Raji (cell line): ENCODE data around the gene LYRM4.

Experiments
- POLR2A ChIP-seq: IDR thresholded peaks from 2 replicates; pipeline ENCODE4 v1.6.1; 2011; ENCODE audit warnings: low read depth, low read length, control low read depth; ENCODE audit not compliant: insufficient read depth

Gene LYRM4

DNA sequence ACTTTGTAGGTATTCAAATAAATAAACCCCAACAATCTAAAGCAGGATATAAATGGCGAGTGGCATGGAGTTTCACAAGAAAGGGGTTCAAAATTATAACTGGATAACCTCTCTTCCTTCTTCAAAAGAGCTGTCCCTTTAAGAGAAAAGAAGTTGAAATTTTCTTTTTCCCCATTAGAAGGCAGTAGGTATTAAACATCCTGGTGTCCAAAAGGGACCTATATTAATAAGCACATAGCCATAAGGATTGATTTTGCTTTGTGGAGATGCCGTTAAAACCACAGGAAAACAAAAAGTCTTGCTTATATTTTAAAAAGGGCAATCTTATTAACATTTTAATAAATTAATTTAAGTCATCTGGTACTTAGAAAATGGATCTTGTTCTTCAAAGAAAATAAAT, 76.5 kb downstream of the LYRM4 start:
- TF ChIP-seq POLR2A, result no peak

DNA sequence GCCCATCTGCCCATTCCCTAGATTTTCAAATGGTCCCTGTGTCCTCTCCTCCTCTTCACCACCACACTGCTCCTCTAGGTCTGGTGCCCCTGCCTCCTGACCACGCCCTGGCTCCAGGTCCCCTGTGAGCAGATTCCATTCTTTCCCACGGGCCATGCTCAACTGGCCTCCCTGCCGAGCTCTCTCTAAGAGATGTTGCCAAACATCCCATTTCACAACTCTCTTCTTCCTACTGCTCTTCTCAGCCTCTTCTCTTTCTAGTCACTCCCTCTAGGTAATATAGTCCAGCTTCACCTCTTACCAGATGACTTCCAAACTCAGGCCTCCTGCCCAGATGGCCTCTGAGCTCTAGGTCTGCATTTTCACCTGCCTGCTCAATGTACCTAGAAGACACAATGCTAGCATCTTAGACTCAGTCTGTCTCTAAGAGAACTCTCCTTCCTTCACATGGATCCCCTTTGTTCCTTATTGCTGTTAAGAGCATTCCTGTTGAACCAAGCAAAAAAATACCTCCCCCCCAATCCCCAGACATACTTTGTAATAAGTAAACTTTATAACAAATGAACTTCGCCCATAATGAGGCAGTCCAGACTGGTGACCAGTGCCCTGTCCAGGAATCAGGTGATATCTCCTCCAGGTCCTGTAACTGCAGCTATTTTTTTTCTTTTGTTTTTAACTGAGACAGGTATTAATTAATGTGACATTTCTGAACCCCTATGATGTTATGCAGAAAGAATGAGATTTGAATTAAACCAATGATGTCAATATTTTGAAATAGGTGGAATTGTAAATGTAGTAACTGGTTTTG, 79.0 kb downstream of the LYRM4 start:
- no peak for TF ChIP-seq POLR2A

DNA sequence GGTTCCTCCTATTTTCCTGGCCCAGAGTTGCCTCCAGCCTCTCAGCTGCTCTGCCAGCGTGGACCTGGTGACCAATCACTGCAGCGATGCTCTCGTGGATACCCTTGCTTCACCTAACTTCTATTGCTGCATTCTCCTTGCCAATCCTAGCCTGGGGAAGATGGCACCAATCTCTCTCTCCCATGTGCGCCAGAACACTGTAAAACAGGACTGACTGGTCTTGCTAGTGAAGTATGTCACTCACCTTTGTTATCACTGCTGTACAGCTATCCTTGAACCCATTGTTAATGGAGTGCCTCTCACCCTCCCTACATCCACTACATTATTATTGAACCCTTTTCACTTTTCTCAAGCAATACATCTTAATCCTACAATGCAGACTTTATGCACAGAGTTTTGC, 80.1 kb downstream of the LYRM4 start:
- TF ChIP-seq POLR2A, result no peak

DNA sequence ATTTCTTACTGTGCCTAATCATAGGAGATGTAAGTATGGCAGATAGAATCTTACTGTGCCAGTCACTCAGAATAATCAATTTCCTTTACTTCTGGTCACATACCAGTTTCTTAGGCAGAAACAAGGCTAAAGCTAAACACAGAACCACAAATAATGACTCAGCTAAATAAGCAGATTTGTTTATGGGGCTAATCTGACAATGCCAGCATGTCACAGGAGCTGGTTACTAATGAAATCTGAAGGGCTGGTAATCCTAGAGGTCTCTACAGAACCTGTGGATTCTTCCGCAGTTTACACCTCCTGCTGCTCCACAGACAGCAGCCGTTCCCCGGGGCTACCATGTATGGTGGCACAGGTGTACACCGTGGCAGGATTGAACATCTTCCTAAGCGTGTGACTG, 80.8 kb downstream of the LYRM4 start:
- TF ChIP-seq POLR2A, result no peak

DNA sequence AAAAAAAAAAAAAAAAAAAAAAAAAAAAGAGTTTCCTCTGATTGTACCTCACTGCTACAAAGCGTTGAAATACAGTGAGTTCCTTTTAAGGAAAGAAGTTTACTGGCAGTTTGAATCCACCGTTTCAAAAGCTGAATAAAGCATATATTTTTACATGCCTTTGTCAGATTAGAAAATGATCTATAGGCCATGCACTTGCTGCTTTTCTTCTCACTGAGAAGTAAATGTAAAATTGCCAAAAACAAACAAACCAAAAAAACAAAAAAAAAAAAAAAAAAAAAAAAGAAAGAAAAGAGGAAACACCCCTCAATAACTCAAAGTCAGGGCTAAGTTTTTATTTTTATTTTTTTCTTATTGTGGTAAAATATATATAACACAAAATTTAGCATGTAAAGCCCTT, 81.9 kb downstream of the LYRM4 start:
- no peak for TF ChIP-seq POLR2A

DNA sequence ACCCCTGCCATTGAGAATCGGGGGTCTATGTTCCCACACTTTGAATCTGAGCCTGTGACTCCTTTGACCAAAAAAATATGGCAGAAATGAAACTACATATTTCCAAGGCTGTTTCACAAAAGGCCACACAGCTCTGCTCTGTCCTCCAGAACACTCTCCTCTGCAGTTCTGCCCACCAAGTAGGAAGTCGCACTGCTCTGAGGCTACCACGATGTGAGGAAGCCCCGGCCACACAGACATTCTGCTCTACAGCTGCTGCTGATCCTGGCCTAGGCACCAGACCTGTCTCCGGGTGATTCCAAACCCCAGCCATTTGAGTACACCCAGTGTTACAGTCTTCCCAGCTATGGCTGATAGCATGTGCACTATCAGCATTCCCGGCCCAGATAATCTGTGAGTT, 85.1 kb downstream of the LYRM4 start:
- TF ChIP-seq POLR2A, result no peak

DNA sequence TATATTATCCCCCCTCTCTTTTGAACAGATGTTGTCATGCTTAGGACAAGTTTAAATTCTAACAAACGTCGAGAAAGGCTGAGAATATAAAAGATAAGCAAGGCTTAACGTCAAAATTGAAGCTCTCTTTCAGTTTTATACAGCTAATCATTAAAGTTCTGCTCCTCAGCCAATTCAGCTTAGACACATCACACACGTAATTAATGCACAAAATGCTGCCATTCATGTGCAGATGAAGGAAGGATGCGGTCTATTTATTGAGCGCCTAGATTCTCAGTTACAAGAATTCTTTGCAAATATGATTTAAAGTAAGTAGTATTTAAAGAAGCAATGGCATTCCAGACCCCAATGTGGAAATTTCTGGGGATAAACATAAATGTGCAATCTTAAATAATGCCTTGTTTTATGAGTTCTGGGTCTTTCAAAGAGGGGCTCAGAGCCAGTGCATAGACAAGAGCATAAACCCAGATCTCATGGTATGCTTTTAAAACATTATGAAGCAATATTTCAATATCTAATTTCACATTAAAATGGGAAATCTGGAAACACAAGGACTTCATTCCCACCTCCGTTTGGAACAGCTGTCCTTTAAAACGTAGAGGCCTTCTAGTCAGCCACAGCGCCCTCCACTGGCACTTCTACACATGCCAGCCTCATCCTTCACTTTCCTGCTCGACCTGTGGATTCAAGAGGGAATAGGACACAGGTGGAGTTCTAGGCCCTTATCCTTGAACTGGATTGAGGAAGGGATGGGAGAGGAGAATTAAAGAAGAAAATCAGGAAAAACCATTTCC, 85.8 kb downstream of the LYRM4 start:
- no peak for TF ChIP-seq POLR2A

DNA sequence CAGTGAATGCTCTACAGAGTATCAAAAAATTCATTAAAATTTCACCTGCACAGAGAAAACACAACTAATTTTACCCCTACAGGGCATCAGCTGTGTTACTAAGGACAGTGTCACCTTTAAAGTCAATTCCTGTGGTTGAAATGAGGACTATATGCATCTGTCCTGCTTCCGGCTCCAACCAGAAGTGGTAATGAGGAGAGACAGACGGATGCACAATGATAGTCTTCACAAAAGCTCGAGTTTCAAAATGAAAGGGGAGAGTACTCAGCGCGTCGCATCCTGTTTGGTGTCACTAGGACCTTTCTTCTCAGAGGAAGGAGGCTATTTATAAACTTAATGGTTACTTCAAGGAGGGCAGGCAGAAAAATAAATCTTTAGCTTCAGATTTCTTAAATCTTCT, 86.5 kb downstream of the LYRM4 start:
- TF ChIP-seq POLR2A, result no peak

DNA sequence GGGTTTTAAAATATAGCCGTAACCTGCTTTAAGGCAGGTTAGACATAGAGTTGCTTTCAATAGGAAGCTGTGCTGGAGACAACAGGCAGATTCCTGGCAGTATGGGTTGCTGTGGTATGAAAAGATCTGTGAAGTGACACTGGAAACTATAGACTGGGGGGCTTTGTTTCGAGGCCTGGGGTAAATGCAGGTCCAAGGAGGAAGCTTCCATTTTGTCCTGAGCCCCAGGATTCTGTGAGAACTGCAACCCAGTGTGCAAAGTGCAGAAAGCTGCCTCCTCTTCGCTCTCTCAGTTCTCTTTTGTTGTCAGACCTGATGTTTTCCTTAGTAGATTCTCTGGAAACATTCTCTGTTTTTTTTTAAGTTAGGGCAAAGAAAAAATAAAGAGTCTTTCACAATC, 86.9 kb downstream of the LYRM4 start:
- no peak for TF ChIP-seq POLR2A

DNA sequence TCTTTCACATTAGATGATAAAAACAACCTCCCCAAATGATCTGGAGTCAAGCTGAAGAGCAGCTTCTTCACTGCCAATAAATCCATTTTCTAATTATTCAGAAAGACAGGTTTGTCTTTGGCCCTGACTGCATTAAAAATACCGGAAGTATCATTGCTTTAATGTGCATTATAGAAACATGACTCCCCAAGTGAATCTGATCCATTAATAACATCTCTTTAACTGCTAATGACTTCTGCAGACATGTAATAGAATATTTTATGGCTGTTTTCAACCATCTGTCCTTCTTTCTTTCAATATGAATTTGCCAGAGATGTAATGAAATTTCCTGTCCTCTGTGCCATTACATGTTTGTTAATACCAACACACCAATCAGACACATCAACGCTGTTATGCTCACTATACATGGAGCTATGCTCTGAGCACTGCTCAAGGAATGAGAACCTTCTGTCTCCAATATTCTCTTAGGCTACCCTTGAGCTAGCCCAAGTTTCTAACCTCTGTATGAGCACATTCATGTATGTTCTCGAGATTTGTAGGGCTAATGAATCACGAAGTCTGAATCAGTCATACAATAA, 87.8 kb downstream of the LYRM4 start:
- no peak for TF ChIP-seq POLR2A

DNA sequence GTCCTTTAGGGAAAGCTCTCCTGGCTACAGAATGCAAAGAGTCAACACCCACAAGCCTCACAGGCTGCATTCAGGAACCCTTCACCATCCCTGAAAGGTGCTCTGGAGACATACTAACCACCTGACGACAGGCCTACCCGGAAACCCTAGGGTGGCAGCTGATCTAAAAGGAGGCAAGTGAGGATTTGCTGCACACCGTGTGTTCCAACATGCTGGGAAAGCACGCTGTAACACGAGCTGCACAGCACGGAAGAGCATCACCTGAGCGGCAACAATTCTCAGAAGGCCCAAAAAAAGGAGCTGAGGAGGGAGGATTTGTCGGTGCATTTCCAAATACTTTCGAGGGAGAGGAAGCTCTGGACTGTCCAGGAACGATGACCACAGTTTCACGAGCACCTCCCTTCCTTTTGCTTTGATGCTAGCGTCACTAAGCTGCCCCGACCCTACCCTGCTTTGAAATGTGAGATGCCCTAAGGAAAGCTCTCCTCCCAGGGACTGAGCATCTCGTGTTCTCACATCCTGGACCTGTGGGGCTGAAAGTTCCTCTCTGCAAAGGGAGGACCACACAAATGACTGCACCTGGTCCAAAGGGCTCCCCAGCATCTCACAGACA, 88.6 kb downstream of the LYRM4 start:
- TF ChIP-seq POLR2A, result no peak

DNA sequence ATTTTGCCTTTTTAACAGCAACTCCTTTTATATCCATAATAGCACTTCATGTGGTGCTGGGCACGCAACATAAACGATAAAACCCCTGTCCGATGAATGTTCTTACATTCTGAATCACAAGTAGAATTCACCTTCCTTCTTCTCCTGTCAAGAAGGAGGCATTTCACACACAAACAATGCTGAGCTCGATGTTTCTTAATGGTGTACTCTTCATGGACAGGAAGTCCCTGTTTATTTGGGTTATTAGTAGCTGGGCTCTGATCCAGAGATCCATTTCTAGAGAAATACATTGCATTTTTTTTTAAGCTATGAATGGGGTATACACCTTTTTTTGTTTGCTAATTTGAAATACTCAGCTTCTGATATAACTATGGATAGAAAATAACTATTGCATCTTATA, 93.2 kb downstream of the LYRM4 start:
- no peak for TF ChIP-seq POLR2A

DNA sequence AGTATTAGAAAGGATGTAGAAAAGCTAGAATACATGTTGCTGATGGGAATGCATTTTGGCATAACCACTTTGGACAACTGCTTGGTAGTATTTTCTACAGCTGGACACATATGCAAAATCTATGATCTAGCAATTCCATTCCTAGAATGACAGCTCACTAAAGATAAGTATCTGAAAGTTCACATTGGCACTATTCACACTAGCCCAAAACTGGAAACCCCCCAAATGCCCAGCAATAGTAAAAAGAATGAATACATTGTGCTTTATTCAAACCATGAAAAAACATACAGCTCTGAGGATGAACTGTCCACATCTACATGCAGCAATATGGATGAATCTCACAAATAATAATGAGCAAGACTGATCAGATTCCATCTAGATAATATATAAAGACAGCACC, 96.7 kb downstream of the LYRM4 start:
- no peak for TF ChIP-seq POLR2A

DNA sequence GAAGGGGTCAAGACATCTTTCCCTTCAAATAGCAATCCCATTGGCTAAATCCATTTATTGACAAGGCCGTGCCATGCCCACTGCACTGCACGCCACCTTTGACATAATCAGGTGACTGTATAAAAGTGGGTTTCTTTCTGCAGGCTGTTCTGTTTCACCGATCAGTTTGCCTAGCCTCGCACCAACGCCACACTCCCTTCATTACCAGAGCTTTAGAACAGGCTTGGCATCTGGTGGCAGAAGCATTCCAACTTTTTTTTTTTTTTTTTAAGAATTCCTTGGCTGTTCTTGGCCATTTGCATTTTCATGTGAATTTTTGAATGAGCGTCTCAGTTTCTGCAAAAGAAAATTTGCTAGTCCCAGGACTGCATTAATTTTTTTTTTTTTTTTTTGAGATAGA, 97.5 kb downstream of the LYRM4 start:
- no peak for TF ChIP-seq POLR2A

DNA sequence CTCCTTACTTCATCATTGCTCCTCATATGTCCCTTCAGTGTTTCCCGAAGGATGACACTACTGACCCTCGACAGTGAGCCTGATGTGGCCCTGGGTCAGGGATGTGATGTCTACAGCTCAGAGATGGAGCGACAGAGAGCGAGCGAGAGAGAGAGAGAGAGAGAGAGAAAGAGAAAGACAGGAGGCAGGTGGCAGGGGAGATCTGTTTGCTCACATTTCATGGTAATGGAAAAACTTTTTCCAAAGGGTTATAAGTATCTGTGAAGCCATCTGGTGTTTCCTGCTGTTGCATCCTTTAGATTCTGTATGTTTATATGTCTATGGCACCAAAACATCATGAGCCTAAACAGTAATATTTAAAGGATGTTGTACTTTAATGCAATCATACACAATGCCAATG, 98.4 kb downstream of the LYRM4 start:
- no peak for TF ChIP-seq POLR2A

DNA sequence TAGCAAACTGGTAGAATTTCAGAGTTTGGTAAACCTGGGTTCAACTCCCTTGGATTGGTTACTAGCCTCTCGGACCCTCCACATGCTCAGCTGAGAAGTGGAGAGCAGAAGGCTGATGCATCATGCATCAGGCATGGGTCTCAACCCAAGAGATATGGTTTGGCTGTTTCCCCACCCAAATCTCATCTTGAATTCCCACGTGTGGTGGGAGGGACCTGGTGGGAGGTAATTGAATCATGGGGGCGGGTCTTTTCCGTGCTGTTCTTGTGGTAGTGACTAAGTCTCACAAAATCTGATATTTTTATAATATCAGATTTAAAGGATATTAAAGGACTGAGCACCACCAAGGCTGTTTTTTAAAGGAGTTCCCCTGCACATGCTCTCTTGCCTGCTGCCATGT, 100.5 kb downstream of the LYRM4 start:
- TF ChIP-seq POLR2A, result no peak
